ENCODE results near the gene CCDC146. TPM values are rescaled to one million over a fixed set of nuclear protein-coding genes. Genes with fewer than 3 reads are reported as not detected.

The CCDC146 gene
- total RNA-seq, 4 donors from 2014 or later, result 14.7 to 23.6 (median 17.6) TPM

GRCh38 chr7:77321300-77321699, 198.9 kb downstream of the CCDC146 start:
- Histone ChIP-seq H3K4me3 (no peak overlapping the region), H3K4me1 (peaks cover 0 to 15% (median 4%) of the 10 kb centered on the region in 4 donors), H3K9me3 (no peaks in the 10 kb centered on the region), H3K27ac (no peak overlapping the region), H3K36me3 (no peaks in the 10 kb centered on the region), H3K27me3 (no peaks in the 10 kb centered on the region)
- WGBS, 2 donors, result 61 to 68% methylated on average over 2 of the region's 2 CpGs
- DNase-seq (ENCODE audit: low spot score in 2 of 2), result no peak
- TF ChIP-seq POLR2A (IDR thresholded peaks at IDR 0.05), result no peak
- TF ChIP-seq CTCF (IDR thresholded peaks at IDR 0.05), result no peak
- no peak for TF ChIP-seq EP300 (IDR thresholded peaks at IDR 0.05)

DNA sequence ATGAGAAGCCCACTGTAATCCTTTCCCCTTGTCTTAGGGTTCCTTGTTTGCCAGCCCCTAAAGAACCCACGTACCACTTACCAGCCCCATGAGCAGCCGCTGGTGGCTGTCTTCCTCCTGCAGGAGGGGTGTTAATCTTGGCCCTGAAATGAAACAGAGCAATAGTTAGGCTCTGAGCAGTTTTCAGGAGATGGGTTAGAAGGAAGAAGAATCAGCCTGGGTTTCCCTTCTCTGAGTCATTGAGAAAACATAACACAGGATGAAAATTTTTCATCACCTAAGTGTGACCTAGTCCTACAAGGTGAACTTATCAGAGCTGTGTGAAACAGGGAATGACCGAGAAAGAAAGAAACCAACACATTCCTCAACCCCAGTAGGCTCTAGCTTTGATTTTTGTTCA, 203.7 kb downstream of the CCDC146 start:
- H3K27ac ChIP-seq, result peak overlapping the region in 3 of 4 donors; percentile 59 to 82 (median 79)
- H3K4me1 ChIP-seq, result peaks cover 0 to 54% (median 36%) of the 10 kb centered on the region in 4 donors
- H3K4me3 ChIP-seq, result no peak overlapping the region

GRCh38 chr7:77327067-77327931, 204.9 kb downstream of the CCDC146 start:
- TF ChIP-seq CTCF (IDR thresholded peaks at IDR 0.05) (no peak), POLR2A (IDR thresholded peaks at IDR 0.05) (peak in 1 of 2 donors; percentile 16), EP300 (IDR thresholded peaks at IDR 0.05) (peak; percentile 77 to 78)
- Histone ChIP-seq H3K36me3 (no peaks in the 10 kb centered on the region), H3K4me3 (no peak overlapping the region), H3K27ac (peak overlapping the region; percentile 40 to 82 (median 69)), H3K27me3 (no peaks in the 10 kb centered on the region), H3K9me3 (no peaks in the 10 kb centered on the region), H3K4me1 (peaks cover 0 to 61% (median 36%) of the 10 kb centered on the region in 4 donors)
- peak in 1 of 2 donors; percentile 57 for DNase-seq (ENCODE audit: low spot score in 2 of 2)
- 39% methylated on average over 11 to 12 of the region's 12 CpGs for WGBS, 2 donors

More for the DNA sequence above, 203.7 kb downstream of the CCDC146 start:
- TF ChIP-seq EP300 (IDR thresholded peaks at IDR 0.05), result no peak
- TF ChIP-seq CTCF (IDR thresholded peaks at IDR 0.05), result no peak
- no peak for TF ChIP-seq POLR2A (IDR thresholded peaks at IDR 0.05)
- 62 to 70% methylated on average over 3 of the region's 3 CpGs for WGBS, 2 donors
- no peak for DNase-seq (ENCODE audit: low spot score in 2 of 2)
- Histone ChIP-seq H3K9me3 (no peaks in the 10 kb centered on the region), H3K27me3 (no peaks in the 10 kb centered on the region), H3K36me3 (no peaks in the 10 kb centered on the region)

DNA sequence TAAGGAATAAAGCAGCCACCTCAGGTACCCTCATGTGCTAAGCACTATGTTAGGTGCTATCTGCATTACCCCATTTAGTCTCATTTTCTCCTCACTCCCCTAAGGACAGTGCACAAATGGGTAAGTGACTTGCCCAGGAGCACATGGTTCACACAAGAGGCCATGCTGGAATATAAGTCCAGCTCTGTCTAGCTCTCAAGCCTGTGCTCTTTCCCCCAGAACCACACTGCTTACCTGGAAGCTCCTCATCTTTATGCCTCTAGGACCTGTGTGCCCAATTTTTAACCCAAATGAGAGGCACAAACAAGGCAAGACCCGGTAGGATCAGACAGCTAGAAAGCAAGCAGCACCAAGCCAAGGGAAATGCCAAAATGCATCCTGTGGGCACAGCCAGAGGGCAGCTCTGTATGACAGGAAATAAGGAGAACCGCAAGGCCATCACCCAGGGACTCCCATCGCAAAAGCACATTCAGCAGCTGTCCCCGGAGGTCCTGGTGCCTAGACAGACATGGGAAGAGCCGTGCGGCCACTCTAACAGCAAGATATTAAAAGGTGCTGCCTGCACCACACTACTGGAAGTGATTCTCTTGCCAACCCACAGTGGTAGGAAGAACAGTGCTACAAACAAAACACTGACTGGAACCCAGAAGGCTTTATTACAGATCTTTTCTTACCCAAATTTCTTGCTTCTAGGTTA, 205.7 kb downstream of the CCDC146 start:
- Histone ChIP-seq H3K4me3 (no peak overlapping the region), H3K4me1 (peaks cover 0 to 62% (median 36%) of the 10 kb centered on the region in 4 donors), H3K27ac (peak overlapping the region; percentile 40 to 82 (median 69)), H3K9me3 (no peaks in the 10 kb centered on the region), H3K36me3 (no peaks in the 10 kb centered on the region), H3K27me3 (no peaks in the 10 kb centered on the region)
- no peak for DNase-seq (ENCODE audit: low spot score in 2 of 2)
- WGBS, 2 donors, result 18% methylated on average over 6 of the region's 6 CpGs
- TF ChIP-seq CTCF (IDR thresholded peaks at IDR 0.05) (no peak), POLR2A (IDR thresholded peaks at IDR 0.05) (no peak), EP300 (IDR thresholded peaks at IDR 0.05) (no peak)

DNA sequence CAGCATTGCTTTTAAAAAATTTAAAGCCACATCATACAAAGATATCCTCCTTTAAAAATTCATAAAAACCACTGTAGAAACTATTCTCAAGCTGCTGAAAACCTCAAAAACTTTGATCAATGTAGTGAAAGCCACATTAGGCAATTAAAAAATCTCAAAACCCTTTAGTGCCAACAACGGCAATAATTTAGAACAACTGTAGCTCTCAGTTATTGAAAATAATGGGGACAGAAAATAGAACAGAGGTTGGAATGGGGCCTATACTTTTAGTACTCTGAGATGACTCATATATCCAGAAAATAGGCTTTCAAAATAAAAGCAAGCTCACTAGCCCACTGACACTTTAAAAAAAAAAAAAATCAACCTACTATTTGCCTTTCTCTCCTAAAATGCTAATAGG, 206.3 kb downstream of the CCDC146 start:
- WGBS, 2 donors, result 0 to 8% methylated on average over 1 of the region's 1 CpG
- Histone ChIP-seq H3K27me3 (no peaks in the 10 kb centered on the region), H3K36me3 (no peaks in the 10 kb centered on the region), H3K4me3 (no peak overlapping the region), H3K27ac (peak overlapping the region; percentile 40 to 82 (median 69)), H3K4me1 (peaks cover 0 to 62% (median 36%) of the 10 kb centered on the region in 4 donors), H3K9me3 (no peaks in the 10 kb centered on the region)
- no peak for TF ChIP-seq CTCF (IDR thresholded peaks at IDR 0.05)
- TF ChIP-seq EP300 (IDR thresholded peaks at IDR 0.05), result no peak
- TF ChIP-seq POLR2A (IDR thresholded peaks at IDR 0.05), result no peak
- DNase-seq (ENCODE audit: low spot score in 2 of 2), result no peak
